Liver (tissue), 3 donors: ENCODE data around the gene LRRC7.

Experiments
- EGR1 ChIP-seq, 2 donors: IDR thresholded peaks; 2 replicates each; pipeline ENCODE4 v1.6.1; 2016 to 2018; ENCODE audit warnings: antibody characterized with exemption in 2 of 2, low read depth in 2 of 2
- FOXA1 ChIP-seq: IDR thresholded peaks from 2 replicates; pipeline ENCODE4 v1.6.1; 2016; ENCODE audit warnings: antibody characterized with exemption
- GABPA ChIP-seq, 2 donors: IDR thresholded peaks in 1 of 2; conservative IDR thresholded peaks in 1 of 2; 2 replicates each; pipeline ENCODE4 v1.6.1; 2016; ENCODE audit warnings: antibody characterized with exemption in 2 of 2, mild to moderate bottlenecking in 1 of 2, moderate library complexity in 1 of 2
- HNF4A ChIP-seq, 2 donors: conservative IDR thresholded peaks; 2 replicates each; pipeline ENCODE4 v1.6.1; 2016; ENCODE audit warnings: antibody characterized with exemption in 2 of 2, mild to moderate bottlenecking in 2 of 2
- JUND ChIP-seq, 2 donors: IDR thresholded peaks; 2 replicates each; pipeline ENCODE4 v1.6.1; 2016; ENCODE audit warnings: antibody characterized with exemption in 2 of 2
- SP1 ChIP-seq: IDR thresholded peaks from 2 replicates; pipeline ENCODE4 v1.6.1; 2018; ENCODE audit warnings: antibody characterized with exemption, mild to moderate bottlenecking
- TAF1 ChIP-seq: conservative IDR thresholded peaks from 2 replicates; pipeline ENCODE4 v1.6.1; 2016; ENCODE audit warnings: antibody characterized with exemption, mild to moderate bottlenecking
- YY1 ChIP-seq: IDR thresholded peaks from 2 replicates; pipeline ENCODE4 v1.6.1; 2016; ENCODE audit warnings: antibody characterized with exemption, mild to moderate bottlenecking
- TF ChIP-seq, protein P1 (sequence below): fragments of 150-350 bp; IDR thresholded peaks from 2 replicates; pipeline ENCODE4 v1.5.1; 2017; ENCODE audit warnings: improper control_type of control experiment, low read depth, low read length; ENCODE audit not compliant: missing input control
- TF ChIP-seq, protein P2 (sequence below): IDR thresholded peaks from 2 replicates; pipeline ENCODE4 v1.6.1; 2016; ENCODE audit warnings: antibody characterized with exemption
- donor health status: healthy.
- donor health status: healthy.

DNA sequence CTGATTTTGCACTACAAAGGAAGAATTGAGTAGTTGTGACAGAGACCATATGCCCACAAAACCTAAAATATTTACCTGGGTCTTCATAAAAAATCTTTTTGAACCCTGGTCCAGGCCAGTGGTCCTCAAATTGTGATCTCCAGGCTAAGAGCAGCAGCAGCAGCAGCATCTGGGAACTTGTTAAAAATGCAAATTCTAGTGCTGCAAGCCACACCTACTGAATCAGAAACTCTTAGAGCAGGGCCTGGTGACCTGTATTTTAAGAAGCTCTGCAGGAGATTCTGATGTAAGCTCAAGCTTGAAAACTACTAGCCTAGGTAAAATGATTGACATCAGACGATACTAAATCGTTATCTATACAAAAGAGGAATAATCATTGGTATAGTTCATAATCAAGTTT, 112.2 kb downstream of the LRRC7 start:
- TF ChIP-seq, protein P1, sequence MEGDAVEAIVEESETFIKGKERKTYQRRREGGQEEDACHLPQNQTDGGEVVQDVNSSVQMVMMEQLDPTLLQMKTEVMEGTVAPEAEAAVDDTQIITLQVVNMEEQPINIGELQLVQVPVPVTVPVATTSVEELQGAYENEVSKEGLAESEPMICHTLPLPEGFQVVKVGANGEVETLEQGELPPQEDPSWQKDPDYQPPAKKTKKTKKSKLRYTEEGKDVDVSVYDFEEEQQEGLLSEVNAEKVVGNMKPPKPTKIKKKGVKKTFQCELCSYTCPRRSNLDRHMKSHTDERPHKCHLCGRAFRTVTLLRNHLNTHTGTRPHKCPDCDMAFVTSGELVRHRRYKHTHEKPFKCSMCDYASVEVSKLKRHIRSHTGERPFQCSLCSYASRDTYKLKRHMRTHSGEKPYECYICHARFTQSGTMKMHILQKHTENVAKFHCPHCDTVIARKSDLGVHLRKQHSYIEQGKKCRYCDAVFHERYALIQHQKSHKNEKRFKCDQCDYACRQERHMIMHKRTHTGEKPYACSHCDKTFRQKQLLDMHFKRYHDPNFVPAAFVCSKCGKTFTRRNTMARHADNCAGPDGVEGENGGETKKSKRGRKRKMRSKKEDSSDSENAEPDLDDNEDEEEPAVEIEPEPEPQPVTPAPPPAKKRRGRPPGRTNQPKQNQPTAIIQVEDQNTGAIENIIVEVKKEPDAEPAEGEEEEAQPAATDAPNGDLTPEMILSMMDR: no peak
- TF ChIP-seq, protein P2, sequence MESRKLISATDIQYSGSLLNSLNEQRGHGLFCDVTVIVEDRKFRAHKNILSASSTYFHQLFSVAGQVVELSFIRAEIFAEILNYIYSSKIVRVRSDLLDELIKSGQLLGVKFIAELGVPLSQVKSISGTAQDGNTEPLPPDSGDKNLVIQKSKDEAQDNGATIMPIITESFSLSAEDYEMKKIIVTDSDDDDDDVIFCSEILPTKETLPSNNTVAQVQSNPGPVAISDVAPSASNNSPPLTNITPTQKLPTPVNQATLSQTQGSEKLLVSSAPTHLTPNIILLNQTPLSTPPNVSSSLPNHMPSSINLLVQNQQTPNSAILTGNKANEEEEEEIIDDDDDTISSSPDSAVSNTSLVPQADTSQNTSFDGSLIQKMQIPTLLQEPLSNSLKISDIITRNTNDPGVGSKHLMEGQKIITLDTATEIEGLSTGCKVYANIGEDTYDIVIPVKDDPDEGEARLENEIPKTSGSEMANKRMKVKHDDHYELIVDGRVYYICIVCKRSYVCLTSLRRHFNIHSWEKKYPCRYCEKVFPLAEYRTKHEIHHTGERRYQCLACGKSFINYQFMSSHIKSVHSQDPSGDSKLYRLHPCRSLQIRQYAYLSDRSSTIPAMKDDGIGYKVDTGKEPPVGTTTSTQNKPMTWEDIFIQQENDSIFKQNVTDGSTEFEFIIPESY: no peak
- TF ChIP-seq YY1 (no peak), FOXA1 (no peak), HNF4A (conservative IDR thresholded peaks at IDR 0.05) (no peak), SP1 (no peak), GABPA (IDR thresholded peaks at IDR 0.05 in 1 of 2, conservative IDR thresholded peaks at IDR 0.05 in 1 of 2) (no peak), EGR1 (IDR thresholded peaks at IDR 0.05; ENCODE audit: low read depth in 2 of 2) (no peak), TAF1 (no peak), JUND (IDR thresholded peaks at IDR 0.05) (no peak)
